SW480 (cell line): Measurements from ENCODE around the gene TRABD2B.
A peak's percentile ranks its signal among the peaks of the same experiment; 100 is the strongest.
"Not testable (repeated sequence)": the region's sequence is repeated elsewhere in the genome, so short reads cannot be mapped to it uniquely, and the experiment has no call there.

Experiments
- DNase-seq: peaks from one replicate; pipeline ENCODE4 v3.0.0-alpha.2; 2016; ENCODE audit warnings: low spot score

The TRABD2B gene

GRCh38 chr1:47967864-47968555 lies 29.2 kb downstream of the TRABD2B start:
- no peak for DNase-seq

- DNase-seq = no peak
Measured at GRCh38 chr1:47965816-47966215, 31.4 kb downstream of the TRABD2B start.

GRCh38 chr1:47964636-47965035 lies 32.5 kb downstream of the TRABD2B start:
- DNase-seq = no peak

GRCh38 chr1:47963568-47964358 lies 33.4 kb downstream of the TRABD2B start:
- DNase-seq = no peak

- DNase-seq = no peak
Measured at GRCh38 chr1:47962750-47963492, 34.3 kb downstream of the TRABD2B start.

GRCh38 chr1:47961835-47962234 lies 35.4 kb downstream of the TRABD2B start:
- not testable (repeated sequence) for DNase-seq

- DNase-seq = not testable (repeated sequence)
Measured at GRCh38 chr1:47956491-47956890, 40.7 kb downstream of the TRABD2B start.

- DNase-seq = no peak
Measured at GRCh38 chr1:47953661-47954060, 43.5 kb downstream of the TRABD2B start.

GRCh38 chr1:47951545-47952235 lies 45.5 kb downstream of the TRABD2B start:
- DNase-seq = no peak

- DNase-seq = peak; percentile 14
Measured at GRCh38 chr1:47951026-47951425, 46.2 kb downstream of the TRABD2B start.

- no peak for DNase-seq
Measured at GRCh38 chr1:47950471-47950870, 46.7 kb downstream of the TRABD2B start.

- peak; percentile 70 for DNase-seq
Measured at GRCh38 chr1:47948126-47948525, 49.1 kb downstream of the TRABD2B start.

- no peak for DNase-seq
Measured at GRCh38 chr1:47947531-47947930, 49.7 kb downstream of the TRABD2B start.

GRCh38 chr1:47944561-47944960 lies 52.6 kb downstream of the TRABD2B start:
- no peak for DNase-seq

- DNase-seq = no peak
Measured at GRCh38 chr1:47942240-47942629, 55.0 kb downstream of the TRABD2B start.

GRCh38 chr1:47941609-47942239 lies 55.5 kb downstream of the TRABD2B start:
- DNase-seq = peak; percentile 65

GRCh38 chr1:47940779-47941178 lies 56.4 kb downstream of the TRABD2B start:
- DNase-seq = no peak

- DNase-seq = no peak
Measured at GRCh38 chr1:47940326-47940725, 56.9 kb downstream of the TRABD2B start.

GRCh38 chr1:47938520-47938919 lies 58.7 kb downstream of the TRABD2B start:
- no peak for DNase-seq

- no peak for DNase-seq
Measured at GRCh38 chr1:47937586-47938254, 59.5 kb downstream of the TRABD2B start.

GRCh38 chr1:47936916-47937551 lies 60.2 kb downstream of the TRABD2B start:
- no peak for DNase-seq
